AG04449 (cell line): Measurements from ENCODE around the gene HLA-E.
"Not testable (repeated sequence)": the region's sequence is repeated elsewhere in the genome, so short reads cannot be mapped to it uniquely, and the experiment has no call there.

Experiments
- CTCF ChIA-PET: fragments of 350-600 bp; formaldehyde crosslinking; extraction: SDS; loops from one replicate; lab custom pipeline; 2021; ENCODE audit warnings: antibody characterized with exemption; lab: Yijun Ruan, JAX
- POLR2A ChIA-PET: fragments of 400-600, 350-600 bp; formaldehyde crosslinking; extraction: SDS; loops from one replicate; lab custom pipeline; 2020; ENCODE audit warnings: antibody characterized with exemption, inconsistent platforms; lab: Yijun Ruan, JAX
- DNase-seq: peaks from one replicate; pipeline ENCODE4 v3.0.0-alpha.2; 2010; ENCODE audit warnings: low read depth, low spot score
- H3K4me3 ChIP-seq: 2 replicates; pipeline ENCODE4 v1.5.1; 2011; ENCODE audit warnings: low read depth, mild to moderate bottlenecking, control low read depth, low read length
- TF ChIP-seq, protein P1 (sequence below): IDR thresholded peaks from one replicate; pipeline ENCODE4 v1.5.1; 2011; ENCODE audit warnings: mild to moderate bottlenecking, moderate library complexity, low read length, control low read depth, inconsistent platforms; ENCODE audit not compliant: insufficient read depth; ENCODE audit errors: missing control alignments

Gene HLA-E

DNA sequence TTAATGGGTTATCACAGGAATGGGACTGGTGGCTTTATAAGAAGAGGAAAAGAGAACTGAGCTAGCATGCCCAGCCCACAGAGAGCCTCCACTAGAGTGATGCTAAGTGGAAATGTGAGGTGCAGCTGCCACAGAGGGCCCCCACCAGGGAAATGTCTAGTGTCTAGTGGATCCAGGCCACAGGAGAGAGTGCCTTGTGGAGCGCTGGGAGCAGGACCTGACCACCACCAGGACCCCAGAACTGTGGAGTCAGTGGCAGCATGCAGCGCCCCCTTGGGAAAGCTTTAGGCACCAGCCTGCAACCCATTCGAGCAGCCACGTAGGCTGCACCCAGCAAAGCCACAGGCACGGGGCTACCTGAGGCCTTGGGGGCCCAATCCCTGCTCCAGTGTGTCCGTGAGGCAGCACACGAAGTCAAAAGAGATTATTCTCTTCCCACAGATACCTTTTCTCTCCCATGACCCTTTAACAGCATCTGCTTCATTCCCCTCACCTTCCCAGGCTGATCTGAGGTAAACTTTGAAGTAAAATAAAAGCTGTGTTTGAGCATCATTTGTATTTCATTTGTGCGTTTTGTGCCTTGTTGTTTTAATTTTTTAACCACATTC, 4.4 kb downstream of the HLA-E start:
- TF ChIP-seq, protein P1, sequence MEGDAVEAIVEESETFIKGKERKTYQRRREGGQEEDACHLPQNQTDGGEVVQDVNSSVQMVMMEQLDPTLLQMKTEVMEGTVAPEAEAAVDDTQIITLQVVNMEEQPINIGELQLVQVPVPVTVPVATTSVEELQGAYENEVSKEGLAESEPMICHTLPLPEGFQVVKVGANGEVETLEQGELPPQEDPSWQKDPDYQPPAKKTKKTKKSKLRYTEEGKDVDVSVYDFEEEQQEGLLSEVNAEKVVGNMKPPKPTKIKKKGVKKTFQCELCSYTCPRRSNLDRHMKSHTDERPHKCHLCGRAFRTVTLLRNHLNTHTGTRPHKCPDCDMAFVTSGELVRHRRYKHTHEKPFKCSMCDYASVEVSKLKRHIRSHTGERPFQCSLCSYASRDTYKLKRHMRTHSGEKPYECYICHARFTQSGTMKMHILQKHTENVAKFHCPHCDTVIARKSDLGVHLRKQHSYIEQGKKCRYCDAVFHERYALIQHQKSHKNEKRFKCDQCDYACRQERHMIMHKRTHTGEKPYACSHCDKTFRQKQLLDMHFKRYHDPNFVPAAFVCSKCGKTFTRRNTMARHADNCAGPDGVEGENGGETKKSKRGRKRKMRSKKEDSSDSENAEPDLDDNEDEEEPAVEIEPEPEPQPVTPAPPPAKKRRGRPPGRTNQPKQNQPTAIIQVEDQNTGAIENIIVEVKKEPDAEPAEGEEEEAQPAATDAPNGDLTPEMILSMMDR, result no peak
- DNase-seq, result no peak
- H3K4me3 ChIP-seq, result no peak overlapping the region
- POLR2A ChIA-PET, result no interaction called here
- CTCF ChIA-PET, result interaction anchor here (0.7 to 5.6 kb wide), 6 partner anchors 10 to 49 kb away, joined by 3 to 91 read pairs (median 13); no protein-coding TSS in a partner anchor

DNA sequence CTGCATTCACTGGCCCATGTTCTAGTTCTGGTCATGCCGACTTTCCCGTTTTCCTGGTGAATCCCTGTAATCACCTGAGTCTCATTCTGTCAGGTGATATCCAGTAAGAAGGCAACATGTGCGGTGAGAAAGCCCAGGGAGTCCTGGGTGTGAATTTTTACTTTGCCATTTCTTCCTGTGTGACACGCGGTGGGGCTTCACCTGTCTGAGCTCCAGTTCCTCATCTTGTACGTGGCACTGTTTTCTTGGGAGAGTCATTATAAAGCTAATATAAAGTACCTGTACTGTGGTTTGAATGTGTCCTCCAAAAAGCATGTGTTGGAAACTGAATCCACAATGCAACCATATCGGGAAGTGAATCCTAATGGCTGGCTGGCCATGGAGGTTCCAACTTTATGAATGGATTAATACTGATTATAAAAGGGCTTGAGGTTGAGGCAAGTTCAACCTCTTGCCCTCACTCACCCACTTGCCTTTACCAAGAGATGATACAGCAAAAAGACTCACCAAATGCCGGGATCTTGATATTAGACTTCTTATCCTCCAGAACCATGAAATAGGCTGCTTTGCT, 5.1 kb downstream of the HLA-E start:
- ChIA-PET POLR2A (no interaction called here), CTCF (interaction anchor here (0.7 to 5.6 kb wide), 4 partner anchors 11 to 49 kb away, joined by 3 to 91 read pairs (median 18); no protein-coding TSS in a partner anchor)
- DNase-seq, result no peak
- H3K4me3 ChIP-seq, result no peak overlapping the region
- TF ChIP-seq, protein P1, result no peak

DNA sequence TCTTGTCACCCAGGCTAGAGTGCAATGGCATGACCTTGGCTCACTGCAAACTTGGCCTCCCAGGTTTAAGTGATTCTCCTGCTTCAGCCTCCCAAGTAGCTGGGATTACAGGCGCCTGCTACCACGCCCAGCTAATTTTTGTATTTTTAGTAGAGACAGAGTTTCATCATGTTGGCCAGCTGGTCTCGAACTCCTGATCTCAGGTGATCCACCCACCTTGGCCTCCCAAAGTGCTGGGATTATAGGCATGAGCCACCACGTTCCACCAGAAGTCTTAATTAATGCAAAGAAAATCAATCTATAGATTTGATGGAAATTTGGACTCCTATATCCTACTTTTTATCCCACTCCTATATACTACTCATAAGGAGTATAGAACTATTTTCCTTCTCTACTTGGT, 5.8 kb downstream of the HLA-E start:
- H3K4me3 ChIP-seq, POLR2A ChIA-PET, DNase-seq: not testable (repeated sequence)
- CTCF ChIA-PET, result interaction anchor here (5.6 kb wide), 1 partner anchor 48 kb away, joined by 91 read pairs; no protein-coding TSS in a partner anchor

DNA sequence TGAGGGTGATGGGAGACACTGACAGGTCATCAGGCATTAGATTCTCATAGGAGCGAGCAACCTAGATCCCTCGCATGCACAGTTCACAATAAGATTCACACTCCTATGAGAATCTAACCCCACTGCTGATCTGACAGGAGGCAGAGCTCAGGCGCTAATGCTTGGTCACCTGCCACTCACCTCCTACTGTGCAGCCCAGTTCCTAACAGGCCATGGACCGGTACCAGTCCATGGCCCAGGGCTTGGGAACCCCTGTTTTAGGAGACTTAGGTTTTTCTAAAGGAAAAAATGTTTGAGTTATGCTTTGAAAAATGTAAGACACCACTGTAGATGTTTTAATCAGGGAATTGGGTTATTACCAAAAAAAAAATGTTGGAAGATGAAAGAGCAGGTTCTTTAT, 6.7 kb downstream of the HLA-E start:
- H3K4me3 ChIP-seq, result no peak overlapping the region
- ChIA-PET POLR2A (interaction anchor here (1.0 kb wide), 1 partner anchor 45 kb away, joined by 4 read pairs; no protein-coding TSS in a partner anchor), CTCF (interaction anchor here (1.2 to 2.9 kb wide), 6 partner anchors 14 to 47 kb away, joined by 4 to 33 read pairs (median 6); no protein-coding TSS in a partner anchor)
- no peak for DNase-seq
- TF ChIP-seq, protein P1, result no peak

DNA sequence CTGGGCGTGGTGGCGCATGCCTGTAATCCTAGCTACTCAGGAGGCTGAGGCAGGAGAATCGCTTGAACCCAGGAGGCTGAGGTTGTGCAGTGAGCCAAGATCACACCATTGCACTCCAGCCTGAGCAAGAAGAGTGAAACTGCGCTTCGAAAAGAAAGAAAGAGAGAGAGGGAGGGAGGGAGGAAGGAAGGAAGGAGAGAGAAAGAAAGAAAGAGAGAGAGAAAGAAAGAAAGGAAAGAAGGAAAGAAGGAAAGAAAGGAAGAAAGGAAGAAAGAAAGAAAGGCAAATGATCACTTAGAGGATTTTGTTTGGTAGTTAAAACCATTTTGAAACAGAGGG, 7.9 kb downstream of the HLA-E start:
- CTCF ChIA-PET, result interaction anchor here (1.2 to 2.9 kb wide), 5 partner anchors 13 to 46 kb away, joined by 4 to 33 read pairs (median 9); no protein-coding TSS in a partner anchor
- POLR2A ChIA-PET, result interaction anchor here (0.7 kb wide), 1 partner anchor 80 kb away, joined by 4 read pairs; no protein-coding TSS in a partner anchor
- not testable (repeated sequence) for H3K4me3 ChIP-seq, DNase-seq

DNA sequence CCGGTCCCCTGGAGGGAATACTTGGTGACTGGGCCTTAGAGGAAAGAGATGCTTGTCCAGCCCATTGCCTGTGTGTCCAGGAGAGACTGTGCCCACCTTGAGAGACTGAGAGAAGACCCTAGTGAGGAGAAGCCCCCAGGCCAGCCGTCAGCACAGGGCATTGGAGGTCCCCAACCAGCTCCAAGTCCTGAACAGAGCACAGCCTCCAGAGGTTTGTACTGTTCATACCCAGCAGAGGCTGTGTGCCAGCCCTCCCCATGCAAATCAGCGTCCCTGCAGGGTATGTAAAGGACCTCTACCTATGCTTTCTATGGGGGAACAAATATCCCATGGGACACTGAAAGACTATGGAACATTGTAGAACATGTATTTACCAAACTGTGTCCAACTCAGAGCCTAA, 8.4 kb downstream of the HLA-E start:
- POLR2A ChIA-PET, result no interaction called here
- TF ChIP-seq, protein P1, result no peak
- no peak overlapping the region for H3K4me3 ChIP-seq
- CTCF ChIA-PET, result interaction anchor here (1.8 to 2.9 kb wide), 3 partner anchors 34 to 45 kb away, joined by 4 to 33 read pairs (median 24); no protein-coding TSS in a partner anchor
- DNase-seq, result no peak

DNA sequence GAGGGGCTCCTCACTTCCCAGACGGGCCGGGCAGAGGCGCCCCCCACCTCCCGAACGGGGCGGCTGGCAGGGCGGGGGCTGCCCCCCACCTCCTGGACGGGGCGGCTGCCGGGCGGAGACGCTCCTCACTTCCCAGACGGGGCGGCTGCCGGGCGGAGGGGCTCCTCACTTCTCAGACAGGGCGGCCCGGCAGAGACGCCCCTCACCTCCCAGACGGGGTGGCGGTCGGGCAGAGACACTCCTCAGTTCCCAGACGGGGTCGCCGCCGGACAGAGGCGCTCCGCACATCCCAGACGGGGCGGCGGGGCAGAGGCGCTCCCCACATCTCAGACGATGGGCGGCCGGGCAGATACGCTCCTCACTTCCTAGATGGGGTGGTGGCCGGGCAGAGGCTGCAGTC, 9.4 kb downstream of the HLA-E start:
- H3K4me3 ChIP-seq, DNase-seq, POLR2A ChIA-PET: not testable (repeated sequence)
- CTCF ChIA-PET, result interaction anchor here (6.2 kb wide), 1 partner anchor 33 kb away, joined by 43 read pairs; no protein-coding TSS in a partner anchor
